K562 treated with DMSO at 1 percent for 48 hours (cell line): ENCODE data around the gene CSAD. TPM values are rescaled to one million over a fixed set of nuclear protein-coding genes. Genes with fewer than 3 reads are reported as not detected.

Experiments
- total RNA-seq: library from RNA; unstranded; fragments of 300-600 nt; gene quantifications from 2 replicates; pipeline ENCODE4 v1.2.3, GENCODE V29; 2022; ENCODE audit warnings: low replicate concordance; ENCODE audit errors: extremely low read depth

CSAD gene
- not detected in 2 replicates for total RNA-seq

DNA sequence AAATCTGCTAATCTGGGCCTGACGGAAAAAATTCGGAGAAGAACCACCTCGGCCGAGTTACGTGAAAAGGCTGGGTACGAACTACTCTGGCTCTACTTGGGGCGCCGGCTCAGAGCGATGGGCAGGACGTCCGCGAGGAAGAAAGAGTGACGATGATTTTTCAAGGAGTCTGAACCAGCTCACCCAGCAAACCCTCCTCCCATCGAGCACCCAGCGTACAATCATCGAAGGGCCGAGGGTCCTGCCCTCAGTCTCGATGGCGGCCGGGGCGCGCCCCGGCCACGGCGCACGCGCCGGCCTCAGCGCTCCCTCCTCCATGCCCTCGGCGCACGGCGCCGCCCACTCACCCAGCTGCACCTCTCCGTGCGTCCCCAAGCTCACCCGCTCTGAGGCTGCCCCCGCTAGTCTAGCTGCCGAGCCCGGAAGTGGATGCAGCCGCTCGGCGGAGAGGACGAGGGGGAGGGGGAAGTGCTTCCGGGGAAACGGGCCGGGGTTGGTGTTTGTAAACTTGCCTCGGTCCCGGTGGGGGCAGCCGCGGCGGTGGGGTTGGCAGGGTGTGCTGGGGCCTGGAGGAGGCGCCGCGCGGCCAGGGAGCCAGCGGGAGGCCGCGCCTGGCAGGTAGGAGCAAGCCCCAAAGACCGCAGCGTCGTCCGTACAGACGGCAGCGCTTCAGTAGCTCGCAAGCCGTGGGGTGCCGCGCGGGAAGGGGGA is at the start of gene CSAD, which contains the start of gene ZNF740:
CSAD (minus strand) TSS at position 706 of the 711 bp plus-strand sequence. CDS start 7,455 bp downstream, outside the sequence.
ZNF740 (plus strand) TSS at position 503 of the 711 bp plus-strand sequence. CDS start 1,262 bp downstream, outside the sequence.

GRCh38 chr12:53207042-53207441 is 26.3 kb upstream of the CSAD start, which contains the start of gene ITGB7:
Gene ITGB7, minus strand, starts transcription at chr12:53207251. Its CDS starts 6,808 bp downstream, at chr12:53200443.

Other genes with a start within 250 kb of the CSAD start
- gene KRT18, start 231.8 kb downstream of the CSAD start, total RNA-seq, result 246 TPM in 1 of 2 replicates, not detected in the other
- gene EIF4B, start 174.5 kb downstream of the CSAD start, total RNA-seq, result 778 TPM in 1 of 2 replicates, not detected in the other
- gene TNS2, start 130.9 kb downstream of the CSAD start, total RNA-seq, result not detected in 2 replicates
- not detected in 2 replicates for gene SPRYD3, start 101.5 kb downstream of the CSAD start, total RNA-seq
- not detected in 2 replicates for gene IGFBP6, start 83.3 kb downstream of the CSAD start, total RNA-seq
- not detected in 2 replicates for gene SOAT2, start 77.4 kb downstream of the CSAD start, total RNA-seq
- gene ZNF740, start 203 bp downstream of the CSAD start, total RNA-seq, result not detected in 2 replicates
- gene ITGB7, start 26.3 kb upstream of the CSAD start, total RNA-seq, result not detected in 2 replicates
- not detected in 2 replicates for gene RARG, start 51.3 kb upstream of the CSAD start, total RNA-seq
- not detected in 2 replicates for gene ESPL1, start 87.4 kb upstream of the CSAD start, total RNA-seq
- not detected in 2 replicates for gene PFDN5, start 114.6 kb upstream of the CSAD start, total RNA-seq
- gene MYG1, start 118.8 kb upstream of the CSAD start, total RNA-seq, result not detected in 2 replicates
- 870 TPM in 1 of 2 replicates, not detected in the other for gene AAAS, start 140.7 kb upstream of the CSAD start, total RNA-seq
- not detected in 2 replicates for gene SP7, start 155.4 kb upstream of the CSAD start, total RNA-seq
- gene SP1, start 199.3 kb upstream of the CSAD start, total RNA-seq, result not detected in 2 replicates
- gene AMHR2, start 242.9 kb upstream of the CSAD start, total RNA-seq, result not detected in 2 replicates